Prostate gland (tissue), 2 donors: ENCODE measurements around the gene EBLN2. TPM values are rescaled to one million over a fixed set of nuclear protein-coding genes. Genes with fewer than 3 reads are reported as not detected.
A peak's percentile ranks its signal among the peaks of the same experiment; 100 is the strongest.

ENCODE experiments used
- DNase-seq: peaks from one replicate; pipeline ENCODE4 v3.0.0-alpha.2; 2019; ENCODE audit warnings: low spot score
- H3K27ac ChIP-seq, 2 donors: fragments of 200-600 bp; sonication (generic); 2 replicates each; pipeline ENCODE4 v1.5.1; 2017 to 2019
- H3K27me3 ChIP-seq: fragments of 200-600 bp; sonication (generic); replicated peaks from 2 replicates; pipeline ENCODE4 v1.5.1; 2019; ENCODE audit not compliant: insufficient read depth
- H3K36me3 ChIP-seq, 2 donors: fragments of 200-600 bp; sonication (generic); 1 replicate in 1 of 2; 2 replicates in 1 of 2; pipeline versions ENCODE4 v1.5.1 to v1.8.1; 2017 to 2019
- H3K4me1 ChIP-seq: fragments of 200-600 bp; sonication (generic); replicated peaks from 2 replicates; pipeline ENCODE4 v1.5.1; 2019
- H3K4me3 ChIP-seq, 2 donors: fragments of 200-600 bp; sonication (generic); 2 replicates each; pipeline ENCODE4 v1.5.1; 2017 to 2019
- H3K9me3 ChIP-seq: fragments of 200-600 bp; sonication (generic); 2 replicates; pipeline ENCODE4 v1.5.1; 2017
- POLR2A ChIP-seq: fragments of 450-650 bp; IDR thresholded peaks from one replicate; pipeline ENCODE4 v1.6.1; 2016; ENCODE audit warnings: antibody characterized with exemption, mild to moderate bottlenecking
- POLR2AphosphoS5 ChIP-seq: sonication (generic); formaldehyde crosslinking; IDR thresholded peaks from one replicate; pipeline ENCODE4 v1.6.1; 2017; ENCODE audit warnings: antibody characterized with exemption
- WGBS: methylation state at CpG from one replicate; pipeline ENCODE4 v1.1.5; 2018; 5-methylcytosine and 5-hydroxymethylcytosine counted together
- intact Hi-C: fragments of 100-400 bp; cut with DNase I; formaldehyde crosslinking; loops from one replicate; pipeline ENCODE4 v1.14.2; 2022
- total RNA-seq, 2 donors: library from RNA; depleted of rRNA; stranded (reverse); fragments of >200 nt; gene quantifications; one replicate each; pipeline ENCODE4 v1.1.0, GENCODE V29; 2016
- TF ChIP-seq, protein P1 (sequence below), 4 experiments: fragments of 200-600 bp in 2 of 4; fragments of 450-650 bp in 2 of 4; sonication (generic) in 2 of 4; IDR thresholded peaks; 1 replicate in 3 of 4; 2 replicates in 1 of 4; pipeline ENCODE4 v1.5.1; 2016 to 2019; ENCODE audit warnings: antibody characterized with exemption in 4 of 4, mild to moderate bottlenecking in 2 of 4, moderate library complexity in 2 of 4

The EBLN2 gene
- total RNA-seq, 2 donors from 2014 or later: 0.82 to 4.1 TPM

- 33% methylated on average over 2 of the region's 2 CpGs for WGBS
- no peak for TF ChIP-seq POLR2A
- TF ChIP-seq, protein P1, sequence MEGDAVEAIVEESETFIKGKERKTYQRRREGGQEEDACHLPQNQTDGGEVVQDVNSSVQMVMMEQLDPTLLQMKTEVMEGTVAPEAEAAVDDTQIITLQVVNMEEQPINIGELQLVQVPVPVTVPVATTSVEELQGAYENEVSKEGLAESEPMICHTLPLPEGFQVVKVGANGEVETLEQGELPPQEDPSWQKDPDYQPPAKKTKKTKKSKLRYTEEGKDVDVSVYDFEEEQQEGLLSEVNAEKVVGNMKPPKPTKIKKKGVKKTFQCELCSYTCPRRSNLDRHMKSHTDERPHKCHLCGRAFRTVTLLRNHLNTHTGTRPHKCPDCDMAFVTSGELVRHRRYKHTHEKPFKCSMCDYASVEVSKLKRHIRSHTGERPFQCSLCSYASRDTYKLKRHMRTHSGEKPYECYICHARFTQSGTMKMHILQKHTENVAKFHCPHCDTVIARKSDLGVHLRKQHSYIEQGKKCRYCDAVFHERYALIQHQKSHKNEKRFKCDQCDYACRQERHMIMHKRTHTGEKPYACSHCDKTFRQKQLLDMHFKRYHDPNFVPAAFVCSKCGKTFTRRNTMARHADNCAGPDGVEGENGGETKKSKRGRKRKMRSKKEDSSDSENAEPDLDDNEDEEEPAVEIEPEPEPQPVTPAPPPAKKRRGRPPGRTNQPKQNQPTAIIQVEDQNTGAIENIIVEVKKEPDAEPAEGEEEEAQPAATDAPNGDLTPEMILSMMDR (IDR thresholded peaks at IDR 0.05): no peak
- TF ChIP-seq POLR2AphosphoS5: no peak
- Histone ChIP-seq H3K27me3 (no peaks in the 10 kb centered on the region), H3K4me1 (no peaks in the 10 kb centered on the region), H3K27ac (no peak overlapping the region), H3K36me3 (no peaks in the 10 kb centered on the region), H3K9me3 (no peaks in the 10 kb centered on the region), H3K4me3 (no peak overlapping the region)
- intact Hi-C loops: no loop called here
- no peak for DNase-seq
Observed at GRCh38 chr3:73046195-73046594, 15.3 kb upstream of the EBLN2 start.

DNA sequence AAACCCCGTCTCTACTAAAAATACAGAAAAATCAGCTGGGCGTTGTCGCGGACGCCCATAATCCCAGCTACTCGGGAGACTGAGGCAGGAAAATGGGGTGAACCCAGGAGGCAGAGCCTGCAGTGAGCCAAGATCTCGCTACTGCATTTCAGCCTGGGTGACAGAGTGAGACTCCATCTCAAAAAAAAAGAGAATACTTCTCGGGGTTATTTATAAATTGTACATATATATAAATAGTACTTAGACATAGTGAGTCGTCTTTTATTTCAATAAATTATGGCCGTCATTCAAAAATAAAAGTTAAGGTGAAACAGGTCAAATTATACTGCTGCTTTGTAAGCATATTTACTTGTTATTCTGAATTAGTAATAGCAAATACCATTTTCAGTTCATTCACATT is 12.1 kb upstream of the EBLN2 start:
- Histone ChIP-seq H3K9me3 (no peaks in the 10 kb centered on the region), H3K27me3 (no peaks in the 10 kb centered on the region), H3K4me3 (no peak overlapping the region), H3K27ac (no peak overlapping the region), H3K36me3 (no peaks in the 10 kb centered on the region), H3K4me1 (no peaks in the 10 kb centered on the region)
- DNase-seq: no peak
- 90% methylated on average over 10 of the region's 10 CpGs for WGBS
- intact Hi-C loops: no loop called here
- no peak for TF ChIP-seq POLR2AphosphoS5

DNA sequence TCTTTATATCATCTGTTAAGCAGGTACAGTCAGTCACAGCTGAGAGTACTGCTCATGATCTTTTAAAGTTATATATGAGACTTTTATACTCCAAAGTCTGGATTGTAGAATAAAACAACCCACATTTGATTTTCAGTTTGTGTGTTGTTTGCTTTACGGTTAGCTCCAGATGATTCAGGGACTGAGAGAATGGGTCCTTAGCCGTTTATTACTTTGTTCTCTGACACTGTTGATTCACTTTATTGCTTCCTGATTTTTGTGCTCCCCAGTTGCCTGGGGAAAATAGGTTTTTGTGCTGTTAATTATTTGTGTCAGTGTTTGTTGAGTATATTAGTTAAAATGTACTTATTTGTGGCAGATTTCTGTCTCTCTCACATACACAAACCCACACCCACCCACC is 8.6 kb upstream of the EBLN2 start:
- no peaks in the 10 kb centered on the region for H3K27me3 ChIP-seq
- H3K4me3 ChIP-seq: no peak overlapping the region
- DNase-seq: no peak
- no peaks in the 10 kb centered on the region for H3K36me3 ChIP-seq
- H3K27ac ChIP-seq: no peak overlapping the region
- no peak for TF ChIP-seq POLR2AphosphoS5
- TF ChIP-seq, protein P1 (IDR thresholded peaks at IDR 0.05): no peak
- no peak for TF ChIP-seq POLR2A
- intact Hi-C loops: loop anchor here (2.0 to 10.0 kb wide), 2 partner anchors 110 to 198 kb away; no protein-coding TSS in a partner anchor
- 14% methylated on average over 2 of the region's 2 CpGs for WGBS
- no peaks in the 10 kb centered on the region for H3K9me3 ChIP-seq
- H3K4me1 ChIP-seq: peaks cover 4% of the 10 kb centered on the region

DNA sequence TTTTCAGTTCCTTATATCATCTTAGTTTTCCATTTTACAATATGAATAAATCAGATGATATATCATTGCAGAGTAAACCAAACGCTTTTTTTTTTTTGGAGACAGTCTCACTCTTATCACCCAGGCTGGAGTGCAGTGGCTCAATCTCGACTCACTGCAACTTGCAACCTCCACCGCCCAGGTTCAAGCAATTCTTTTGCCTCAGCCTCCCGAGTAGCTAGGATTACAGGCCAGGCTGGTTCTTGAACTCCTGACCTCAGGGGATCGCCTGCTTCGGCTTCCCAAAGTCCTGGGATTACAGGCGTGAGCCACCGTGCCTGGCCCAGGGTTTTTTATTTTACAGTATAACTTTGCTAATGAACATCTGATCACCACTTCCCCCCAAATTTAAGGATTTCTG is 5.9 kb upstream of the EBLN2 start:
- no peak for TF ChIP-seq POLR2A
- no peak for DNase-seq
- Histone ChIP-seq H3K27ac (no peak overlapping the region), H3K4me3 (no peak overlapping the region), H3K27me3 (no peaks in the 10 kb centered on the region), H3K9me3 (no peaks in the 10 kb centered on the region), H3K4me1 (peaks cover 4% of the 10 kb centered on the region), H3K36me3 (no peaks in the 10 kb centered on the region)
- WGBS: 50% methylated on average over 8 of the region's 8 CpGs
- intact Hi-C loops: loop anchor here (10.0 kb wide), 1 partner anchor 201 kb away; no protein-coding TSS in a partner anchor

DNA sequence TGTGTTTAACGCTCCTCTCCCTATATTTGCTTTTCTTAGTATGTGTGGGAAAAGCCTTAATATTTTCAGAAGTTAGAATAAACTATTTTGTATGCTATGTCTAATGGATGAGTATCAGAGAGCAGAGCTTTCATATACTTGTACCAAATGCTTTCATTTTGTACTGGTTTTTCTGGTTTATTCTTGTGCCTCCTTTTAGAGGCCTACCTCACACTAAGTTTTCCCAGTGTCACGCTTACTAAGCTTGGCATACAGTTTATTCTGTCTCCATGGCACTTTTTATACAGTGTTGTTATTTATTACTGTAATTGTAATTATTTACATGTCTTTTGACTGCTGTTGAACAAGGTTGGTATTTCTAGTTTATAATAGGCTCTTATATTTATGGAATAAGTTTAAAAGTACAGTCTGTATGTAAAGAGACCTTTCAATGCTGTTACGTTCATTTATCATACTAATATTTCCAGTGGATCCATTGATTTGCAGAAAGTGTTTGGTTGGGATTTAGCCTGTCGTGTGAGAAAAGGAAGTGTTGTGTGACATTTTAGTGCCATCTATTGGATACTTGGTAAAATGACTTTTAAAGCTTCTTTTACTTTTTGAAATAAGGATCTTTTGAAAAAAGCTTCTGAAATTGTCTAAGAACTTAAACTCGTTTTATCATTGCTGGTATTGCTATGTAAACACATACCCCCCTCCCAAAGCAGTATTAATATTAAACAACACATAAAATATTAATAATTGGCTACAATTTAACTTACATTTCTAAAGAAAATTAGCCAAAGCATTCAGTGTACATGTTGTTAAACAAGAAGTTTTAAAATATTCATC is 5.2 kb upstream of the EBLN2 start:
- Histone ChIP-seq H3K36me3 (no peaks in the 10 kb centered on the region), H3K9me3 (no peaks in the 10 kb centered on the region), H3K27me3 (no peaks in the 10 kb centered on the region), H3K4me1 (peaks cover 4% of the 10 kb centered on the region), H3K27ac (no peak overlapping the region), H3K4me3 (no peak overlapping the region)
- intact Hi-C loops: loop anchor here (10.0 kb wide), 1 partner anchor 201 kb away; no protein-coding TSS in a partner anchor
- DNase-seq: no peak
- 17% methylated on average over 5 of the region's 5 CpGs for WGBS
- TF ChIP-seq POLR2A: no peak
- TF ChIP-seq, protein P1 (IDR thresholded peaks at IDR 0.05): peak in 3 of 4 experiments; percentile 35 to 65 (median 65)
- peak; percentile 15 for TF ChIP-seq POLR2AphosphoS5

DNA sequence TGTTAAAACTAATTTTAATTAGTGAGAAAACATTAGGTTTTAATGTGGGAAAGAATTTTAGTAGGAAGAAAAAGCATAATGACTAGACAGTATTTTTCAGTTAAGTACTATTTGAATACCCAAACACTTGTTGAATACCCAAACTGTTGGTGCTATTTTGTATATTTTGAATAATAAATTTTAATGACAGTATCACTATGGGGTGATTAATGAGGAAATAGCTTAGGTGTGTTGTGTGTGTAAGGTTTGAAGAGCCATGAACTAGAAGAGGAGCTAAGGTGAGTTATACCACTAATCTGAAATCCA is 4.7 kb upstream of the EBLN2 start:
- no peak overlapping the region for H3K4me3 ChIP-seq
- no peak overlapping the region for H3K27ac ChIP-seq
- no peaks in the 10 kb centered on the region for H3K36me3 ChIP-seq
- no peaks in the 10 kb centered on the region for H3K27me3 ChIP-seq
- H3K4me1 ChIP-seq: peaks cover 4% of the 10 kb centered on the region
- H3K9me3 ChIP-seq: no peaks in the 10 kb centered on the region
- intact Hi-C loops: loop anchor here (10.0 kb wide), 1 partner anchor 202 kb away; no protein-coding TSS in a partner anchor
- TF ChIP-seq, protein P1 (IDR thresholded peaks at IDR 0.05): no peak
- no peak for TF ChIP-seq POLR2AphosphoS5
- no peak for TF ChIP-seq POLR2A
- DNase-seq: no peak
